SK-N-MC (cell line): ENCODE results near the gene CD36.

Experiments
- DNase-seq: peaks from one replicate; pipeline ENCODE4 v3.0.0-alpha.2; 2011; ENCODE audit warnings: low read depth, low spot score
- H3K27ac ChIP-seq: fragments of 200-600 bp; sonication (generic); 2 replicates; pipeline ENCODE4 v1.5.1; 2016; ENCODE audit warnings: mixed run types
- H3K36me3 ChIP-seq: fragments of 200-600 bp; sonication (generic); 2 replicates; pipeline ENCODE4 v1.6.1; 2017; ENCODE audit warnings: antibody characterized with exemption, low read length, mixed read lengths; ENCODE audit not compliant: insufficient read depth
- H3K4me3 ChIP-seq: fragments of 200-600 bp; sonication (generic); 2 replicates; pipeline ENCODE4 v1.5.1; 2016
- H3K9ac ChIP-seq: fragments of 200-600 bp; sonication (generic); 2 replicates; pipeline ENCODE4 v1.8.0; 2017; ENCODE audit warnings: mixed run types, mixed read lengths; ENCODE audit not compliant: insufficient read length
- H3K9me3 ChIP-seq: fragments of 200-600 bp; sonication (generic); 2 replicates; pipeline ENCODE4 v1.6.1; 2017; ENCODE audit warnings: low read depth, mild to moderate bottlenecking, antibody characterized with exemption, low read length, moderate library complexity, mixed read lengths
- EZH2 ChIP-seq: fragments of 200-600 bp; sonication (generic); IDR thresholded peaks from one replicate; pipeline ENCODE4 v1.6.1; 2017; ENCODE audit warnings: antibody characterized with exemption
- FOXP2 ChIP-seq: optimal IDR thresholded peaks from 2 replicates; pipeline ENCODE3; 2011; ENCODE audit warnings: mild to moderate bottlenecking, moderate library complexity; ENCODE audit not compliant: insufficient read depth; ENCODE audit errors: extremely low read length, control extremely low read depth
- POLR2AphosphoS5 ChIP-seq: IDR thresholded peaks from 2 replicates; pipeline ENCODE4 v1.6.1; 2012; ENCODE audit warnings: mild to moderate bottlenecking, low read depth, low read length, borderline replicate concordance

Gene CD36

DNA sequence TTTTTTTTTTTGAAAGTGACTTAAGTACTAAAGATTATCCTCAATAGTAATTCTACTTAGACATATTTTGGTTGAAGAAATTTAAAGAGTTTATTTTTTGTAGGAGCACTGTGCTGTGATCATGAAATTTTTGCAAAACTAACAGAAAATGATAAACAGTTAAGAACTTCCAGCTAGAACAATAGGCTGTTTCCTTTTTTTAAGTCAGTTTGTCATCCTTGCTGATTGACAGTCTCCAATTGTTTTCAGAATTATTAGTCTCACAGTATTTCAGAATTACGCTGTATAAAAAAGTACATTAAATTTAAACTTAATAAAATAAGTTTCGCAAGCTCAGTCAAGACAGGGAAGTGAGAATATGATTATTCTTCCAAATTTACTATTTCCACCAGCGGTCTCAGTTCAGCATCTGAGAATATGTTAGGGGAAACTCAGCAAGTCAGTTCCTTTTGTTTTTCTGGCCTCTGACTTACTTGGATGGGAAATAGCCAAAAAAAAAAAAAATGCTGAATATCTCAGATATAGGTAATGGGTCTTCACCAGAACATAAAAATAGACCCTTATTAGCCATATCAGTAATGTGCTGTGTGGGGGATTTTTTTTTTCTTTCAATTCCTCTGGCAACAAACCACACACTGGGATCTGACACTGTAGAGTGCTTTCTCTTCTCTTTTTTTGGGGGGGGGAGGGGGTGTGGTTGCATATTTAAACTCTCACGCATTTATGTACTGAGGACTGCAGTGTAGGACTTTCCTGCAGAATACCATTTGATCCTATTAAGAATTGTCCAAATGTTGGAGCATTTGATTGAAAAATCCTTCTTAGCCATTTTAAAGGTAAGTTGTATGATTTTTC lies at the start of gene CD36:
CD36 (plus strand) TSS at position 732 of the 855 bp plus-strand sequence. CDS start 8,099 bp downstream, outside the sequence.
- no peak within 1 kb of the TSS for H3K9ac ChIP-seq
- DNase-seq, result no peak
- no peak within 1 kb of the TSS for H3K4me3 ChIP-seq
- peaks cover 4% of the 10 kb centered on the region; the same call in 1 of the 2 replicates for H3K9me3 ChIP-seq
- no peak for TF ChIP-seq EZH2
- H3K36me3 ChIP-seq, result 0 out of 2 replicates have a peak, but pooled peaks cover 5% of the 10 kb centered on the region
- H3K27ac ChIP-seq, result no peak within 1 kb of the TSS

DNA sequence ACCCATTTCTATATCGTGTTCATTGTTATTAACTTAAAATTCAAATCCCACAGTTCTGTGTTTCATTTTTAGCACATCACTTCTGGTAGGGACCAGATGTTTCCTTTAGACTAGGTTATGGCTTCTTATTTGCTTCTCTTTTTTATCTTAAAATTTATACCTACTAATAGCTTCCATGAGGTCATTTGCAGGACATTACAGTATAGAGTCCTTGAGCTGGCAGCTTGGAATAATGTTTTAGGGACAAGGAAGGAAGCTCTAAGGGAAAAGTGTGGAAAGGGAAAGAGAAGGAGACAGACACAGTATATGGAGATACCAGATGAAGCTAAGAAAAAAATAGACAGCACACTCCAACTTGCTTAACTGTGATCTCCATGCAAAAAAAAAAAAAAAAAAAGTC lies 48.8 kb upstream of the CD36 start:
- Histone ChIP-seq H3K36me3 (no peaks in the 10 kb centered on the region), H3K4me3 (no peak overlapping the region), H3K9me3 (no peaks in the 10 kb centered on the region), H3K9ac (no peak overlapping the region), H3K27ac (no peak overlapping the region)
- DNase-seq, result no peak
- no peak for TF ChIP-seq EZH2
- TF ChIP-seq POLR2AphosphoS5, result no peak
- no peak for TF ChIP-seq FOXP2

DNA sequence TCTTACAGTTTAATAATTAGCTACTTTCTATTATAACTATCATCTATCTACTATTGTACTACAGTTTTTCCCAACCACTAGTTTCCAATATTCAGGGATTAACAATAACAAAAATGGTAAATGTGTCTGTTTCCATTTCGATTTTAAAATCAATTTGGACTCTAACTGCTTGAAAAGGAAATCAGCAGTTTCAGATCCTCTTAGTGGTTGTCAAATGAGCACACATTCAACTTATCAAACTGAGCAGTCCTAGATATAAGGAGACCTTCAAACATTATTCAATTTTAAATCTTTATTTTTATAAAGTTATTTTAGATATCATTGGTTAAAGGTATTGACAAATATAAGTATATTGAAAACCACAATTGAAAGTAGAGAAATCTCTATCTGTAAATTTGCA lies 46.8 kb upstream of the CD36 start:
- H3K4me3 ChIP-seq, result no peak overlapping the region
- no peaks in the 10 kb centered on the region for H3K36me3 ChIP-seq
- DNase-seq, result no peak
- TF ChIP-seq POLR2AphosphoS5 (no peak), EZH2 (no peak), FOXP2 (no peak)
- H3K9me3 ChIP-seq, result no peaks in the 10 kb centered on the region
- H3K9ac ChIP-seq, result no peak overlapping the region
- H3K27ac ChIP-seq, result no peak overlapping the region

DNA sequence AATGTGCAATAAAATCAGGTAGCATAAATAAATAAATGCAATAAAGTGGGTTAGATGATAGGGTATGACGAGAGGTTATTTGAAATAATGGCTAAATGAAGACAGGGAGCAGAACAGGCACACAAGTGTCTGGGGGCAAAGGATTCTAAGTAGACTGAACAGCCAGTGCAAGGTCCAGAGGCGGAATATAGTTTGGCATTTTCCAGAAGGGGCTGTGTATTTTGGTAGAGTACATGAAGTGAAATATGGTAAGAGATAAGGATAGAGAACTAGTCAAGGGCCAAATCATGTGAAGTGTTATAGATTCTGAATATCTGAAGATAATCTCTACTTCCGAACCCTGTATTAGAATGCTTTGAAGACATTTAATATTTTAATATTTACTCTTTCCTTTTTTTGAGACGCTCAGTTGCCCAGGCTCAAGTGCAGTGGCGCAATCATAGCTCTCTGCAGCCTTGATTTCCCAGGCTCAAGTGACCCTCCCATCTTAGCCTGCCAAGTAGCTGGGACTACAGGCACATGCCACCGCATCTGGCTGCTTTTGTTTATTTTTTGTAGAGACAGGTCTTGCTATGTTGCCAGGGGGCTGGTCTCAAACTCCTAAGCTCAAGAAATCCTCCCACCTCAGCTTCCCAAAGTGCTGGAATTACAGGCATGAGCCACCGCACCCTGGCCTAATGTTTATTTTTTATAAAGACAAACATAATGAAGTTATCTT lies 44.4 kb upstream of the CD36 start:
- no peak for TF ChIP-seq FOXP2
- TF ChIP-seq POLR2AphosphoS5, result no peak
- no peak for TF ChIP-seq EZH2

DNA sequence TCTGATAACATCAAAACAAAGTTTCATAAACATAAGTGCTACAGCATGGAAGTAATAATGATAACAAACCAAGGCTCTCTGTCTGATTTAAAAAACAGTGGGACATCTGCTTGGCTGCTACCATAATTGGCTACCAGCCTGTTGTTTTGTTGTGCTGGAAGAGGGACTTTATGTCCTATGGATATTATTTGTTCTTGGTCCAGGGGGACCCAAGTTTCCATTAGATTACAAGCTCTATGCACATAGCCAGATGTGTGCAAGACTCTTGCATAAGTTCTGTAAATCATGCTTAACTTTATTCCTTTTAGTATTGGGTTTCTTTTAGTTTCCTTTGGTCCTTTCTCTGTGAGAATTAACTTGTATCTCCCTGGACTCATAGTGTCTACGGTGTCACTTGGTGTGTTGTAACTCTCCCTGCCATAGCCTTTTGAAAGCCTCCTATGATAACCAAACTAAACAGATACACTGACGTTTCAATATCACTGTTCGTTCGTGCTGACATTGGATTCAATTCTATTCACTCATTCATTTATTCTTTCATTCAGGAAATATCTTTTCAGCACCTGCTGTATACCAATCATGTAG lies 41.4 kb upstream of the CD36 start:
- Histone ChIP-seq H3K4me3 (no peak overlapping the region), H3K27ac (no peak overlapping the region), H3K9me3 (no peaks in the 10 kb centered on the region), H3K9ac (no peak overlapping the region), H3K36me3 (no peaks in the 10 kb centered on the region)
- no peak for DNase-seq
- TF ChIP-seq FOXP2 (no peak), POLR2AphosphoS5 (no peak), EZH2 (no peak)

More for the DNA sequence above, 44.4 kb upstream of the CD36 start:
- no peak for DNase-seq
- H3K27ac ChIP-seq, result no peak overlapping the region
- H3K36me3 ChIP-seq, result no peaks in the 10 kb centered on the region
- H3K9ac ChIP-seq, result no peak overlapping the region
- no peak overlapping the region for H3K4me3 ChIP-seq
- H3K9me3 ChIP-seq, result no peaks in the 10 kb centered on the region

DNA sequence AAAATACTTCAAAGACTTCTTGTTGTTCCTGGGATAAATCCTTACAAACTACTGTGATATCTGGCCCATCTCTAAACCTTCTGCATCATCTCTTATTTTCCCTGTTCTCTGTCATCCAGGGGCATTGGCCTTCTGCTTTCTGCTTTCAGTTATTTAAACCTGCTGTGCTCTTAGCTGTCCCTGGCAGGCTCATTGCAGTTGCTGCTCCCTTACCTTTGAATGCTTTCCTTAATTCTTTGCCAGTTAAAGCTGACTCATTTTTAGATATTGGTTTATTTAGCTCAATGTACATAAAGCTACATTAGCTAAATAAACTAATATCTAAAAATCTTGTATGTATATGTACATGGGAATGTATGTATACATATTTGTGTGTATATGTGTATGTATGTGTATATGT lies 40.6 kb upstream of the CD36 start:
- DNase-seq, result no peak
- H3K9ac ChIP-seq, result no peak overlapping the region

DNA sequence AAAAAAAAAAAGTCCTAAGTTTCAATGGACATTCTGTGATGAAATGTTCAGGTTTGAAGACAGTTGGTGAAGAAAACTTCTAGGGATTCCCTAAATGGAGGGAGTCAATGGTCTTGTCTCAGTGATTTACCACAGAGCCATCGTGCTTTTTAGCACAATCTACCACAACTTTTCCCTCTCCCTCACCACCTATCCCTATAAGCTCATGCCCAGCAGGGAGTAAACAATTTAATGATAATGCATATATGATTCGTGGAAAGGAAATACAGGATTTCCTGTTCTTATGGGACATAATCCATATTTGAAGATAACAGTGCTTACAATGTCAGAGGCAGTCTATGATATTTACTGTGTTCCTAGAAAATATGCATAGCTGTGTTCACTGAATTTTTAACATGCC lies 38.4 kb upstream of the CD36 start:
- TF ChIP-seq POLR2AphosphoS5 (no peak), EZH2 (no peak), FOXP2 (no peak)
- no peak overlapping the region for H3K9ac ChIP-seq
- H3K9me3 ChIP-seq, result no peaks in the 10 kb centered on the region
- H3K4me3 ChIP-seq, result no peak overlapping the region
- no peaks in the 10 kb centered on the region for H3K36me3 ChIP-seq
- DNase-seq, result peak; percentile 72
- no peak overlapping the region for H3K27ac ChIP-seq

More for the DNA sequence above, 40.6 kb upstream of the CD36 start:
- no peaks in the 10 kb centered on the region for H3K9me3 ChIP-seq
- TF ChIP-seq FOXP2 (no peak), EZH2 (no peak), POLR2AphosphoS5 (no peak)
- H3K27ac ChIP-seq, result no peak overlapping the region
- no peaks in the 10 kb centered on the region for H3K36me3 ChIP-seq
- H3K4me3 ChIP-seq, result no peak overlapping the region

DNA sequence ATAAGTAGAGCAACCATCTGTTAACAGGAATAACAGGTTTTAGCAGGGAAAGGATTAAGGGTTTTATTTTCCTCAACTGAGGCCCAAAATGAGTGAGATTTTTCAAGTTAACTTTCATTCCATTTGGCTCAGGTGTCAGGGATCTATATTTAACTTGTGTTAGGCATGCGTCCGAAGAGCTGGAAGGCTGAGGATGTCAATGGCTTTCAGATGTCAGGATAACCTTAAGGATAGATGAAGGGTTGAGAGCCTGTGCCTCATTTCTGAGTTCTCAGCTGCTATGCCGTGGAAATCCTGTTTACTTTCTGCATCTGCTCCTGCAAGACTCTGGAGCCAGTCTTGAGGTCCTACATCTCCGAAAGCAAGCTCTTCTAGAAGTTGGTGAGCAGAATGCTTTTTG lies 36.4 kb upstream of the CD36 start:
- Histone ChIP-seq H3K27ac (no peak overlapping the region), H3K9ac (no peak overlapping the region), H3K4me3 (no peak overlapping the region), H3K36me3 (no peaks in the 10 kb centered on the region), H3K9me3 (no peaks in the 10 kb centered on the region)
- DNase-seq, result no peak
- TF ChIP-seq FOXP2 (no peak), EZH2 (no peak), POLR2AphosphoS5 (no peak)
